Stimulated activated CD8-positive, alpha-beta memory T cell treated with anti-CD3 and anti-CD28 coated beads, Interleukin-7, amount 100 ng/mL, for 1 hour (primary cell): ENCODE data around the gene UFL1.

ENCODE experiments used
- DNase-seq, 2 donors: peaks; one replicate each; pipeline ENCODE4 v3.0.0-alpha.2; 2020; ENCODE audit warnings: low read depth in 2 of 2

The UFL1 gene

GRCh38 chr6:96571551-96571950, 49.9 kb downstream of the UFL1 start:
- DNase-seq, result no peak

DNA sequence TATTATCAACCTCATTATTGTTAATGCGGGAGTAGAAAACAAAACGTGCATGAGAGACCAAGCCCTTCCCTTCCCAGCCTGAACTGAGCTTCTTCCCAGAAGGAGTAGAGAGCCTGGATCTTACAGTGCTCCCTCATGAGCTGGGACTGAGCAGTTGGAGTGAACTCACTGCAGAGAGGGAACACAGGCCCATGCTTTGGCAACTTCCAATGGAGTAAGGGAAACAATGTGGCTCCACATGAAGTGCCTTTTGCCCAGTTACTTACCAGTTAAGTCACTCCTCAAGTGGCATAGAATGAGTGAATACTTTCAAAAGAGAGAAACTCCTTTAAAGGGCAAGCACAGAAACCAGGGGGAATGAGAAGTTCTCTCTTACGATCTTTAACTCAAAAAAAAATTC, 53.8 kb downstream of the UFL1 start:
- DNase-seq, result no peak

- DNase-seq, result no peak
Observed at GRCh38 chr6:96576221-96576620, 54.6 kb downstream of the UFL1 start.

DNA sequence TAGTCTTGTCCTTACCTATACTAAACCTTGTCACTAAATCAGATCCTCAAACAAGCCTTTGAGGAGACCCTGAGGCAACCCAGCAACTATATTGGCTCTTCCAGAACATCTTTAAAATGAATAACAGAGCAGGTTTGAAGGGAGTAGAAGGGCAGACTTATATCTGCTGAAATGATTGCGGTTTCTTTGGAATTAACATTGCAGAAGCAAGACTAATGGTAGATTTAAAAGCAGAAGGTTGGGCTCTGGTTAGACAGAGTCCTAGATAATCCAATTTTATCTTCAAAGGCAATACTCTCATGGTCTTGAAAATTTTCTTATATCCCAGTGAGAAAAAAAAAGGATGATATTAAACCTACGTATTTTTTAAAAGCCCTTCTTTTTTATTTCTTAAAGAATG, 60.4 kb downstream of the UFL1 start:
- DNase-seq, result no peak

DNA sequence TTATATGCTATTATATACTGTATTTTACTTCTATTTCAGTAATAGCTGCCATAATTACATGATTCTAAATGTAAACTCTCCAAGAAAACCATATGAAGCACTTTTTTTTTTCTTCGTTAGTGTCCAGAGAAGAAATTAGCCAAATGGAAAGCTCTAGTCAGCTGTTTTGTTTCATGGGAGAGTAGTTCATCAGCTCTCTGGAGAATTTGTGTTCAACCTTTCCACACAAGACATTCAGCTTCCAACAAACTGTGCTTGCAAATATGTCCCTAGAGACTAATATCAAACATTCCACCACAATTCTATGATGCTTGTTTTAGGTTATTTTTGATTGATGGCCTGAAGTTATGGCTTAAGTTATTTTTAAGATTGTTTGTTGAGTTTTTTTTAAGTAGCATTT, 60.8 kb downstream of the UFL1 start:
- no peak for DNase-seq

DNA sequence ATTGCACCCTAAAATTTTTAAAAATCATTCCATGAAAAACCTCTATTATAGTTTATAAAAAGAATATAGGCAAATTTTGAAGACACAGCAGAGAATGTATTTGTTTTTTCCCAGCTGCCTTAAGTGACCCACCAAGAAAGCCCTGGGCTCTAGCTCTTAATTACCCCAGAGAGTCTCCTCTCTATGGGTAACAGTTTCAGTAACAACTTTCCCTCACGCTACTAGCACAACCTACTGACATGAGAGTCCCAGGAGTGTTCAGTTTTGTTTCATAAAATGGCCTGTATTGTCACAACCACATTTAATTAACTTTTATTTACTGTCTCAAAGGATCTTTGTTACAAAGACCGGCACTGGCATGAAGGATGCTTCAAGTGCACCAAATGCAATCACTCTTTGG, 82.8 kb downstream of the UFL1 start:
- no peak for DNase-seq
